Lower leg skin (tissue), 4 donors: Measurements from ENCODE around the gene CCDC88B. TPM values are rescaled to one million over a fixed set of nuclear protein-coding genes. Genes with fewer than 3 reads are reported as not detected.

Experiments
- DNase-seq, 2 donors: peaks; one replicate each; pipeline ENCODE4 v3.0.0-alpha.2; 2019; ENCODE audit warnings: low spot score in 2 of 2
- H3K4me3 ChIP-seq: fragments of 200-600 bp; sonication (generic); 2 replicates; pipeline ENCODE4 v1.5.1; 2017; ENCODE audit warnings: mild to moderate bottlenecking, low read depth; ENCODE audit not compliant: poor library complexity, severe bottlenecking
- POLR2A ChIP-seq, 2 donors: fragments of 450-650 bp; IDR thresholded peaks; one replicate each; pipeline ENCODE4 v1.6.1; 2016 to 2017; ENCODE audit warnings: antibody characterized with exemption in 2 of 2, mild to moderate bottlenecking in 1 of 2, moderate library complexity in 1 of 2
- WGBS, 2 donors: methylation state at CpG; one replicate each; pipeline ENCODE4 v1.1.5; 2018; 5-methylcytosine and 5-hydroxymethylcytosine counted together
- intact Hi-C: fragments of 100-400 bp; cut with DNase I; formaldehyde crosslinking; loops from one replicate; pipeline ENCODE4 v1.15.0; 2023; ENCODE audit warnings: low total_unique reads
- total RNA-seq, 4 donors: library from RNA; depleted of rRNA; stranded (reverse); fragments of >200 nt; gene quantifications; one replicate each; pipeline ENCODE4 v1.1.0, GENCODE V29; 2016
- TF ChIP-seq, protein P1 (sequence below), 3 donors: fragments of 450-650 bp; IDR thresholded peaks; one replicate each; pipeline ENCODE4 v1.5.1; 2016; ENCODE audit warnings: antibody characterized with exemption in 3 of 3, mild to moderate bottlenecking in 3 of 3, moderate library complexity in 2 of 3

The CCDC88B gene, protein sequence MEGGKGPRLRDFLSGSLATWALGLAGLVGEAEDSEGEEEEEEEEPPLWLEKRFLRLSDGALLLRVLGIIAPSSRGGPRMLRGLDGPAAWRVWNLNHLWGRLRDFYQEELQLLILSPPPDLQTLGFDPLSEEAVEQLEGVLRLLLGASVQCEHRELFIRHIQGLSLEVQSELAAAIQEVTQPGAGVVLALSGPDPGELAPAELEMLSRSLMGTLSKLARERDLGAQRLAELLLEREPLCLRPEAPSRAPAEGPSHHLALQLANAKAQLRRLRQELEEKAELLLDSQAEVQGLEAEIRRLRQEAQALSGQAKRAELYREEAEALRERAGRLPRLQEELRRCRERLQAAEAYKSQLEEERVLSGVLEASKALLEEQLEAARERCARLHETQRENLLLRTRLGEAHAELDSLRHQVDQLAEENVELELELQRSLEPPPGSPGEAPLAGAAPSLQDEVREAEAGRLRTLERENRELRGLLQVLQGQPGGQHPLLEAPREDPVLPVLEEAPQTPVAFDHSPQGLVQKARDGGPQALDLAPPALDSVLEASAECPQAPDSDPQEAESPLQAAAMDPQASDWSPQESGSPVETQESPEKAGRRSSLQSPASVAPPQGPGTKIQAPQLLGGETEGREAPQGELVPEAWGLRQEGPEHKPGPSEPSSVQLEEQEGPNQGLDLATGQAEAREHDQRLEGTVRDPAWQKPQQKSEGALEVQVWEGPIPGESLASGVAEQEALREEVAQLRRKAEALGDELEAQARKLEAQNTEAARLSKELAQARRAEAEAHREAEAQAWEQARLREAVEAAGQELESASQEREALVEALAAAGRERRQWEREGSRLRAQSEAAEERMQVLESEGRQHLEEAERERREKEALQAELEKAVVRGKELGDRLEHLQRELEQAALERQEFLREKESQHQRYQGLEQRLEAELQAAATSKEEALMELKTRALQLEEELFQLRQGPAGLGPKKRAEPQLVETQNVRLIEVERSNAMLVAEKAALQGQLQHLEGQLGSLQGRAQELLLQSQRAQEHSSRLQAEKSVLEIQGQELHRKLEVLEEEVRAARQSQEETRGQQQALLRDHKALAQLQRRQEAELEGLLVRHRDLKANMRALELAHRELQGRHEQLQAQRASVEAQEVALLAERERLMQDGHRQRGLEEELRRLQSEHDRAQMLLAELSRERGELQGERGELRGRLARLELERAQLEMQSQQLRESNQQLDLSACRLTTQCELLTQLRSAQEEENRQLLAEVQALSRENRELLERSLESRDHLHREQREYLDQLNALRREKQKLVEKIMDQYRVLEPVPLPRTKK (N-terminal part only)
- total RNA-seq = 1 to 10 TPM; 2.6 to 9.5 (median 4.8) TPM

DNA sequence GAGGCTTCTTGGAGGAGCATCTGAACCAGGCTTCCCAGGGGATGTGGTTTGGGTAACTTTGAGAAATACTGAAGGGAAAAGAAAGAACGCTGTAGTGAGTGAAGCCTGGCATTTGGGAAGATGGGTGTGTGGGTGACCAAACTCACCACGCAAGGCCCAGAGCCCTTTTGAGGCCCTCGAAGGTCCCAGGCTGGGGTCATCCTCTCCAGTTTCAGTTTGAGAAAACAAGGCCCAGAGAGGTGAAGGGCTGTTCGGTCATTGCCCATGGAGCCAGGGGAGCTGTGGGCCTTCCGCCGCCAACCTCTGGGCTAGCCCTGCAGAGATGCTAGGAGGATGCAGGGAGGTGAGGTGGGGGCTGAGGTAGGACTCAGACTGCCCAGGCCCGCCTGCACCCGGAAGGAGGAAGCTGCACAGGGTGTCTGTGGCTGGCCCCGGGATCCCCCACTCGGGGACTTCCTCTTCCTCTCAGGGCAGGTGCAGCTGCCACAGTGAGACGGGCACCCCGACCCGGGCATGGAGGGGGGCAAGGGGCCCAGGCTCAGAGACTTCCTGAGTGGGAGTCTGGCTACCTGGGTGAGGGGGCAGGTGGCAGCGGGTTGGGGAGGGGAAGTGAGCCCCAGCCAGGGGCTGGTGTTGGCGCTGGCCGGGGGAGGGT lies at the start of gene CCDC88B:
Gene CCDC88B, plus strand, starts transcription at position 451 of the 655 bp plus-strand sequence. Its CDS starts 63 bp downstream, at position 514.
- intact Hi-C loops = no loop called here
- TF ChIP-seq, protein P1, sequence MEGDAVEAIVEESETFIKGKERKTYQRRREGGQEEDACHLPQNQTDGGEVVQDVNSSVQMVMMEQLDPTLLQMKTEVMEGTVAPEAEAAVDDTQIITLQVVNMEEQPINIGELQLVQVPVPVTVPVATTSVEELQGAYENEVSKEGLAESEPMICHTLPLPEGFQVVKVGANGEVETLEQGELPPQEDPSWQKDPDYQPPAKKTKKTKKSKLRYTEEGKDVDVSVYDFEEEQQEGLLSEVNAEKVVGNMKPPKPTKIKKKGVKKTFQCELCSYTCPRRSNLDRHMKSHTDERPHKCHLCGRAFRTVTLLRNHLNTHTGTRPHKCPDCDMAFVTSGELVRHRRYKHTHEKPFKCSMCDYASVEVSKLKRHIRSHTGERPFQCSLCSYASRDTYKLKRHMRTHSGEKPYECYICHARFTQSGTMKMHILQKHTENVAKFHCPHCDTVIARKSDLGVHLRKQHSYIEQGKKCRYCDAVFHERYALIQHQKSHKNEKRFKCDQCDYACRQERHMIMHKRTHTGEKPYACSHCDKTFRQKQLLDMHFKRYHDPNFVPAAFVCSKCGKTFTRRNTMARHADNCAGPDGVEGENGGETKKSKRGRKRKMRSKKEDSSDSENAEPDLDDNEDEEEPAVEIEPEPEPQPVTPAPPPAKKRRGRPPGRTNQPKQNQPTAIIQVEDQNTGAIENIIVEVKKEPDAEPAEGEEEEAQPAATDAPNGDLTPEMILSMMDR (IDR thresholded peaks at IDR 0.05) = no peak
- no peak for TF ChIP-seq POLR2A (IDR thresholded peaks at IDR 0.05)
- peak in 1 of 2 donors; percentile 95 for DNase-seq
- 64 to 73% methylated on average over 16 of the region's 16 CpGs for WGBS, 2 donors
- H3K4me3 ChIP-seq = no peak within 1 kb of the TSS

DNA sequence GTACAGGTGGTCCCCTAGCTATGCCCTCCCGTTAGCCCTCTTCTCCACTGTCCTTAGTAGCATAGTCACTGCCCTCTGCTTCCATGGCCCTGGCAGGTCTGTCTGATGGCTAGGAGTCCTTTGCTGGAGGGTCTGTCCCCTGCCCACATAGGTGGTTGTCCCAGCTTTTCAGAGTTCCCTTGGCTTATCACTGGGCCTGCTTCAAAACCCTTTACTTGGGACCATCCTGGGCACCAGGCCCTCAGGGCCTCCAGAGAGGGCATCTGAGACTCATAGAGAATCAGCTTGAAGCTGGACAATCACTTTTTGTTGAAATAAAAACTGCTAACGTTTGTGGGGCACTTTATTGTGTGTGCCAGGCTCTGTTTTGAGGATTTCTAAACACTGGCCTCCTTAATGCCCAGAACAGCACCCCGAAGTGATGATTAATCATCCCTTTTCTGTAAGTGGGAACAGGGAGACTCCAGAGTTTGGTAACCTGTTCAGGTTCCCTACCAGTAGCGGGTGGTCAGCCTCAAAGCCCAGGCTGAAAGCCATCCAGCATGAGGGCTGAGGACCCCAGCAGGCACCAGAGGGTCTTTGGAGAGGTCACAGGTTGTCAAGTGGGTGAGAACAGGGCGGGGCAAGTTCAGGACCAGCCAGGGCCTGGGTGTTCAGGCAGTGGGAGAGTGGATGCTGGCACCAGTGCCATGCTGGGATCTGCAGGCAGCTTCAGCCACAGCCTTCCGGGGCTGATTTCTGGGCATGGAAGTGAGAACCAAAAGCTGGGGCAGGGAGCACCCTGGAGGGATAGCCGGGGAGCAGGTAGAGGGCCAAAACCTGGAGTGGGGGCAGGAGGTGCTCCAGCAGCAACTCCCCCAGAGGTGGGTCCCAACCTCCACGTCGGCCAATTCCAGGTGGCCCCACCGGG lies 49.4 kb upstream of the CCDC88B start:
- 51 to 58% methylated on average over 9 to 10 of the region's 10 CpGs for WGBS, 2 donors
- no peak for DNase-seq
- H3K4me3 ChIP-seq = no peak overlapping the region
- no peak for TF ChIP-seq POLR2A (IDR thresholded peaks at IDR 0.05)
- TF ChIP-seq, protein P1 (IDR thresholded peaks at IDR 0.05) = no peak
- intact Hi-C loops = no loop called here

DNA sequence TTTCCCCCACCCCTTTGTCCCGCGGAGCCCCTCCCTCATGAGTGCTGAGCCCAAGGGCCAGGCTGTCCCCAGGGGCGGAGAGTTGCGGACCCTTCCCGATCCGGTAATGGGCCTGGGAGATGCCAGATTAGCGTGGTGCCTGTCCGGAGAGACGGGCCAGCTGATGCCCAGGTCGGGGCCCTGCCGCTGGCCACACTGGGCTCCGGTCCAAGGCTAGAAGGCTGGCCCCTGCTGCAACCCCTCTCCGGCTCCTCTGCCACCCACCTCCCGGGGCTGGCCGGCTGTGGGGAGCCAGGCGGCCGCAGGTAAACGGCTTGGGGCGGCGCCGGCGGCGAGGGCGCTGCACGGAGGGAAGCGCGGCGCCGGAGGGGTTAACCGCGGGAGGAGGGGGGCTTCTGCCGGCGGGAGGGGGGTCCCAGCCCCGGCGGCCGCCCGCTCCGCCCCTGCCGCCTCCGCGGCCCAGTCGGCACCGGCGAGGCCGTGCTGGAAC lies 48.7 kb upstream of the CCDC88B start, which contains the start of gene KCNK4:
Gene KCNK4, plus strand, starts transcription at position 41 of the 490 bp plus-strand sequence. CDS start 1,717 bp downstream, outside the sequence.
- no peak within 1 kb of the TSS for H3K4me3 ChIP-seq
- no peak for DNase-seq
- no peak for TF ChIP-seq POLR2A (IDR thresholded peaks at IDR 0.05)
- TF ChIP-seq, protein P1 (IDR thresholded peaks at IDR 0.05) = no peak
- 16% methylated on average over 16 of the region's 45 CpGs; no CpG with 5 or more reads in 1 of the 2 donors for WGBS, 2 donors
- intact Hi-C loops = no loop called here

DNA sequence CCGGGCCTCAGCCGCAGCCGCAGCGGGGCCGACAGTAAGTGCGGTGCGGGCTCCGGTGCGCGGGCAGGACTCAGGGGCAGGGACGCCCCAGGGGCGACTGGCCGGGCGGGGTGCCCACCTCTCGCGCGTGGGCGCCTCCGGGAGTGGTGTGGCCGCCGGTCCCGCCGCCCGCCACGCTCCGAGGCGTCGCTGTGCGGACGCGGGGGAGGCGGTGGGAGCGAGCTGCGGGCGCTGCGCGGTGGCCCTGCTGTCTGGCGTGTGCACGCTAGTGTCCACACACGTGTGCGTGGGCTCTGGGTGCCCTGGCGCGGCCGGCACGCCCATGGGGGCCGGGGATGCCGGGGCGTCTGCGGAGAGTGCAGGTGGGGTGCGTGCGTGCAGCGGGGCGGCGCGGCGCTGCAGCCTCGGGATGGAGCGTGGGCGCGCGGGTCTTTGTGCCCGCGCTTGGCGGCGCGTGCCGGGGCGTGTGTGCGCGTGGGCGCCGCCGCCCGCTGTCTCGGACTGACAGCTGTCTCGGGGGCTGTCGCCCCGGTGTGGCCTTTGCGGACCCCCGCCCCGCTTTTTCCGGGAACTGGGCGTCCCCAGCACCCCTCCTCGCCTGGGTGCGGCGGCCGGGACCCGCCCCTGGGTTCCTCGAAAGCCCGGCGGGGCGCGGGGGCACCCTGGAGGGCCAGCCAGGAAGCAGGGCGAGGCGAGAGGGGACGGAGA lies 48.1 kb upstream of the CCDC88B start:
- WGBS, 2 donors = 0% methylated on average over 26 of the region's 96 CpGs; no CpG with 5 or more reads in 1 of the 2 donors
- no peak overlapping the region for H3K4me3 ChIP-seq
- no peak for DNase-seq
- TF ChIP-seq, protein P1 (IDR thresholded peaks at IDR 0.05) = no peak
- no peak for TF ChIP-seq POLR2A (IDR thresholded peaks at IDR 0.05)
- intact Hi-C loops = no loop called here
